HCT116 (cell line): Measurements from ENCODE around the gene PDE4B. TPM values are rescaled to one million over a fixed set of nuclear protein-coding genes. Genes with fewer than 3 reads are reported as not detected.

Source experiments
- ATAC-seq: fragments of 200-7000 bp; cut with Tn5 transposase; 2 replicates; pipeline ENCODE4 v1.9.1; 2020; ENCODE audit warnings: mild to moderate bottlenecking, moderate library complexity
- BruUV-seq: library from RNA; stranded (reverse); fragments of 400-500 nt; replicated peaks from 2 replicates; lab custom pipeline; 2021; lab: Mats Ljungman, UMichigan
- CTCF ChIA-PET: fragments of 300-600 bp; sonication (Branson Sonifier 250); formaldehyde crosslinking; loops from one replicate; lab custom pipeline; 2021; ENCODE audit warnings: antibody characterized with exemption; lab: Charles Lee
- POLR2A ChIA-PET: fragments of 300-600, 350-600 bp; sonication (Branson Sonifier 250); formaldehyde crosslinking; loops from one replicate; lab custom pipeline; 2021; ENCODE audit warnings: antibody characterized with exemption; lab: Charles Lee
- RAD21 ChIA-PET, 2 experiments: fragments of 300-600 bp; sonication (Branson Sonifier 250); formaldehyde crosslinking; loops; one replicate each; lab custom pipeline; 2023; ENCODE audit warnings: low total read pairs in 2 of 2; ENCODE audit not compliant: uncharacterized antibody in 2 of 2, unreplicated experiment in 2 of 2, low non-redundant PET in 1 of 2; lab: Charles Lee
- DNase-seq: peaks from one replicate; pipeline ENCODE4 v3.0.0-alpha.2; 2010; ENCODE audit warnings: low read depth, low spot score
- H2AFZ ChIP-seq: fragments of 200-600 bp; shearing (Covaris generic), sonication (generic); 2 replicates; pipeline ENCODE4 v1.6.1; 2017; ENCODE audit warnings: low read depth, mixed run types, mixed read lengths, antibody characterized with exemption, low read length; ENCODE audit not compliant: poor library complexity, severe bottlenecking
- H3K27ac ChIP-seq: 2 replicates; pipeline ENCODE4 v1.5.1; 2012; ENCODE audit warnings: low read depth, low read length
- H3K27me3 ChIP-seq: fragments of 200-600 bp; sonication (generic); 2 replicates; pipeline ENCODE4 v1.6.1; 2016; ENCODE audit warnings: mixed run types, low read length, mixed read lengths; ENCODE audit not compliant: insufficient read depth
- H3K36me3 ChIP-seq, 2 experiments: fragments of 200-500 bp in 1 of 2; fragments of 200-600 bp in 1 of 2; sonication (Bioruptor generic) in 1 of 2; sonication (generic) in 1 of 2; 2 replicates each; pipeline versions ENCODE4 v1.5.1 to v1.6.1; 2014 to 2016; ENCODE audit warnings: low read length in 2 of 2, inconsistent platforms in 1 of 2, mixed read lengths in 1 of 2, mixed run types in 1 of 2; ENCODE audit not compliant: insufficient read depth in 2 of 2, control insufficient read depth in 1 of 2
- H3K4me1 ChIP-seq, 2 experiments: fragments of 200-600 bp in 1 of 2; sonication (generic) in 1 of 2; 2 replicates each; pipeline versions ENCODE4 v1.5.1 to v1.6.1; 2012 to 2017; ENCODE audit warnings: low read length in 2 of 2, inconsistent platforms in 1 of 2, mild to moderate bottlenecking in 1 of 2, mixed read lengths in 1 of 2, mixed run types in 1 of 2, moderate library complexity in 1 of 2; ENCODE audit not compliant: insufficient read depth in 2 of 2, control insufficient read depth in 1 of 2
- H3K4me2 ChIP-seq: fragments of 200-600 bp; sonication (generic); 2 replicates; pipeline ENCODE4 v1.6.1; 2017; ENCODE audit warnings: mixed run types, low read length, mixed read lengths
- H3K4me3 ChIP-seq, 2 experiments: fragments of 200-600 bp in 1 of 2; sonication (generic) in 1 of 2; replicated peaks in 1 of 2; 2 replicates each; pipeline ENCODE4 v1.5.1; 2011 to 2016; ENCODE audit warnings: low read length in 2 of 2, control low read depth in 1 of 2, low read depth in 1 of 2, mild to moderate bottlenecking in 1 of 2, mixed read lengths in 1 of 2, mixed run types in 1 of 2
- H3K79me2 ChIP-seq: fragments of 200-600 bp; sonication (generic); 2 replicates; pipeline ENCODE4 v1.6.1; 2017; ENCODE audit warnings: mild to moderate bottlenecking, mixed run types, low read length, moderate library complexity, mixed read lengths; ENCODE audit not compliant: insufficient read depth
- H3K9ac ChIP-seq: fragments of 200-600 bp; sonication (generic); 2 replicates; pipeline ENCODE4 v1.6.1; 2016; ENCODE audit warnings: low read length, mixed read lengths
- H3K9me2 ChIP-seq: fragments of 200-600 bp; sonication (generic), shearing (Covaris generic); 2 replicates; pipeline ENCODE4 v1.6.1; 2017; ENCODE audit warnings: mixed run types, mild to moderate bottlenecking, moderate library complexity; ENCODE audit not compliant: insufficient read depth
- H3K9me3 ChIP-seq, 2 experiments: fragments of 200-500 bp in 1 of 2; fragments of 200-600 bp in 1 of 2; sonication (Bioruptor generic) in 1 of 2; sonication (generic) in 1 of 2; 2 replicates each; pipeline ENCODE4 v1.6.1; 2014 to 2017; ENCODE audit warnings: low read length in 2 of 2, mixed read lengths in 2 of 2, inconsistent platforms in 1 of 2, low read depth in 1 of 2, mild to moderate bottlenecking in 1 of 2, mixed run types in 1 of 2, moderate library complexity in 1 of 2; ENCODE audit not compliant: control insufficient read depth in 1 of 2, insufficient read depth in 1 of 2
- H4K20me1 ChIP-seq: fragments of 200-600 bp; sonication (generic), shearing (Covaris generic); 2 replicates; pipeline ENCODE4 v1.6.1; 2017; ENCODE audit warnings: mixed run types, mild to moderate bottlenecking, moderate library complexity; ENCODE audit not compliant: insufficient read depth
- CBX3 ChIP-seq: IDR thresholded peaks from 2 replicates; pipeline ENCODE4 v1.6.1; 2012; ENCODE audit warnings: low read depth
- EGR1 ChIP-seq: IDR thresholded peaks from 2 replicates; pipeline ENCODE4 v1.6.1; 2012; ENCODE audit warnings: low read depth
- ELF1 ChIP-seq: IDR thresholded peaks from 2 replicates; pipeline ENCODE4 v1.6.1; 2012; ENCODE audit warnings: low read depth, borderline replicate concordance
- JUND ChIP-seq: IDR thresholded peaks from 2 replicates; pipeline ENCODE4 v1.6.1; 2012
- POLR2AphosphoS5 ChIP-seq: IDR thresholded peaks from 2 replicates; pipeline ENCODE4 v1.6.1; 2011; ENCODE audit warnings: mild to moderate bottlenecking, low read depth, low read length, moderate library complexity
- RAD21 ChIP-seq: IDR thresholded peaks from 2 replicates; pipeline ENCODE4 v1.6.1; 2012; ENCODE audit warnings: low read depth, mild to moderate bottlenecking
- SIN3A ChIP-seq: IDR thresholded peaks from 2 replicates; pipeline ENCODE4 v1.6.1; 2012; ENCODE audit warnings: low read depth
- SRF ChIP-seq: IDR thresholded peaks from 2 replicates; pipeline ENCODE4 v1.6.1; 2012; ENCODE audit warnings: low read depth
- YY1 ChIP-seq: IDR thresholded peaks from 2 replicates; pipeline ENCODE4 v1.6.1; 2011; ENCODE audit warnings: low read length, low read depth, moderate library complexity, mild to moderate bottlenecking; ENCODE audit not compliant: insufficient replicate concordance; ENCODE audit errors: extremely low read depth
- ZBTB33 ChIP-seq: IDR thresholded peaks from 2 replicates; pipeline ENCODE4 v1.6.1; 2011; ENCODE audit warnings: mild to moderate bottlenecking, low read length, moderate library complexity; ENCODE audit not compliant: insufficient replicate concordance; ENCODE audit errors: extremely low read depth
- ZNF274 ChIP-seq: fragments of 200-500 bp; sonication (Bioruptor generic); IDR thresholded peaks from 2 replicates; pipeline ENCODE4 v1.6.1; 2014; ENCODE audit warnings: mild to moderate bottlenecking, low read depth, low read length, inconsistent platforms
- intact Hi-C: fragments of 100-400 bp; cut with micrococcal nuclease; formaldehyde crosslinking; loops from 2 replicates; pipeline ENCODE4 v1.10.0; 2022
- total RNA-seq: library from RNA; stranded (reverse); gene quantifications from one replicate; pipeline ENCODE4 v1.2.1, GENCODE V29; 2021; ENCODE audit not compliant: unreplicated experiment
- TF ChIP-seq, protein P1 (sequence below): IDR thresholded peaks from 2 replicates; pipeline ENCODE4 v1.6.1; 2012
- TF ChIP-seq, protein P2 (sequence below): IDR thresholded peaks from 2 replicates; pipeline ENCODE4 v1.6.1; 2012; ENCODE audit warnings: low read depth

Gene PDE4B
- total RNA-seq, 1 experiment from 2014 or later, result 76.9 TPM

GRCh38 chr1:66043186-66043585 is 250.5 kb downstream of the PDE4B start:
- H3K4me1 ChIP-seq, result no peaks in the 10 kb centered on the region
- H3K4me2 ChIP-seq, result no peak overlapping the region
- ChIA-PET RAD21 (no interaction called here), CTCF (no interaction called here)
- no peaks in the 10 kb centered on the region for H3K36me3 ChIP-seq
- no peaks in the 10 kb centered on the region for H3K9me2 ChIP-seq
- H3K9me3 ChIP-seq, result no peaks in the 10 kb centered on the region
- H3K79me2 ChIP-seq, result no peaks in the 10 kb centered on the region
- H3K27ac ChIP-seq, result no peak overlapping the region
- no peak for DNase-seq
- no peak for TF ChIP-seq CBX3
- TF ChIP-seq ZBTB33, result no peak
- TF ChIP-seq EGR1, result no peak
- TF ChIP-seq POLR2AphosphoS5, result no peak
- TF ChIP-seq ZNF274, result no peak
- TF ChIP-seq, protein P1, sequence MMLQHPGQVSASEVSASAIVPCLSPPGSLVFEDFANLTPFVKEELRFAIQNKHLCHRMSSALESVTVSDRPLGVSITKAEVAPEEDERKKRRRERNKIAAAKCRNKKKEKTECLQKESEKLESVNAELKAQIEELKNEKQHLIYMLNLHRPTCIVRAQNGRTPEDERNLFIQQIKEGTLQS, result no peak
- TF ChIP-seq, protein P2, sequence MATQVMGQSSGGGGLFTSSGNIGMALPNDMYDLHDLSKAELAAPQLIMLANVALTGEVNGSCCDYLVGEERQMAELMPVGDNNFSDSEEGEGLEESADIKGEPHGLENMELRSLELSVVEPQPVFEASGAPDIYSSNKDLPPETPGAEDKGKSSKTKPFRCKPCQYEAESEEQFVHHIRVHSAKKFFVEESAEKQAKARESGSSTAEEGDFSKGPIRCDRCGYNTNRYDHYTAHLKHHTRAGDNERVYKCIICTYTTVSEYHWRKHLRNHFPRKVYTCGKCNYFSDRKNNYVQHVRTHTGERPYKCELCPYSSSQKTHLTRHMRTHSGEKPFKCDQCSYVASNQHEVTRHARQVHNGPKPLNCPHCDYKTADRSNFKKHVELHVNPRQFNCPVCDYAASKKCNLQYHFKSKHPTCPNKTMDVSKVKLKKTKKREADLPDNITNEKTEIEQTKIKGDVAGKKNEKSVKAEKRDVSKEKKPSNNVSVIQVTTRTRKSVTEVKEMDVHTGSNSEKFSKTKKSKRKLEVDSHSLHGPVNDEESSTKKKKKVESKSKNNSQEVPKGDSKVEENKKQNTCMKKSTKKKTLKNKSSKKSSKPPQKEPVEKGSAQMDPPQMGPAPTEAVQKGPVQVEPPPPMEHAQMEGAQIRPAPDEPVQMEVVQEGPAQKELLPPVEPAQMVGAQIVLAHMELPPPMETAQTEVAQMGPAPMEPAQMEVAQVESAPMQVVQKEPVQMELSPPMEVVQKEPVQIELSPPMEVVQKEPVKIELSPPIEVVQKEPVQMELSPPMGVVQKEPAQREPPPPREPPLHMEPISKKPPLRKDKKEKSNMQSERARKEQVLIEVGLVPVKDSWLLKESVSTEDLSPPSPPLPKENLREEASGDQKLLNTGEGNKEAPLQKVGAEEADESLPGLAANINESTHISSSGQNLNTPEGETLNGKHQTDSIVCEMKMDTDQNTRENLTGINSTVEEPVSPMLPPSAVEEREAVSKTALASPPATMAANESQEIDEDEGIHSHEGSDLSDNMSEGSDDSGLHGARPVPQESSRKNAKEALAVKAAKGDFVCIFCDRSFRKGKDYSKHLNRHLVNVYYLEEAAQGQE, result no peak
- TF ChIP-seq ELF1, result no peak
- no peak for TF ChIP-seq JUND
- TF ChIP-seq RAD21, result no peak
- TF ChIP-seq YY1, result no peak
- no peak for TF ChIP-seq SRF
- no peak for TF ChIP-seq SIN3A
- TF ChIP-seq, all 23 proteins: peak for 0
- Histone ChIP-seq H4K20me1 (no peaks in the 10 kb centered on the region), H3K9ac (no peak overlapping the region), H3K4me3 (no peak overlapping the region), H3K27me3 (no peaks in the 10 kb centered on the region), H2AFZ (no peak overlapping the region)
- BruUV-seq, result no TSS peak
- intact Hi-C loops, result no loop called here
- POLR2A ChIA-PET, result no interaction called here
- ATAC-seq, result no peak
